ENCODE data around the gene FBXO38. TPM values are rescaled to one million over a fixed set of nuclear protein-coding genes. Genes with fewer than 3 reads are reported as not detected.
A peak's percentile ranks its signal among the peaks of the same experiment; 100 is the strongest.

The FBXO38 gene
- 33.1 and 55.2 TPM in 2 replicates for total RNA-seq

- peak; percentile 97 for DNase-seq (ENCODE audit: low read depth in 2 of 2)
These were observed at the start of gene FBXO38 for GRCh38 chr5:148383564-148384379. FBXO38 (plus strand) TSS chr5:148383958; CDS start chr5:148394777, 10,819 bp downstream.

- DNase-seq (ENCODE audit: low read depth in 2 of 2), result no peak
These were observed 48.5 kb upstream of the FBXO38 start, which contains the start of gene SPINK9 for GRCh38 chr5:148335259-148335658. SPINK9 (plus strand) TSS chr5:148335559; CDS start chr5:148335614, 55 bp downstream.

- DNase-seq (ENCODE audit: low read depth in 2 of 2), result no peak
These were observed 46.9 kb upstream of the FBXO38 start for GRCh38 chr5:148336704-148337435.

- no peak for DNase-seq (ENCODE audit: low read depth in 2 of 2)
These were observed 41.2 kb upstream of the FBXO38 start for GRCh38 chr5:148342371-148343045.

GRCh38 chr5:148343046-148343407 lies 40.7 kb upstream of the FBXO38 start:
- DNase-seq (ENCODE audit: low read depth in 2 of 2), result no peak

- no peak for DNase-seq (ENCODE audit: low read depth in 2 of 2)
These were observed 39.9 kb upstream of the FBXO38 start for GRCh38 chr5:148343603-148344487.

- no peak for DNase-seq (ENCODE audit: low read depth in 2 of 2)
These were observed 36.1 kb upstream of the FBXO38 start for GRCh38 chr5:148347706-148348105.

- DNase-seq (ENCODE audit: low read depth in 2 of 2), result no peak
These were observed 31.1 kb upstream of the FBXO38 start for GRCh38 chr5:148352696-148353095.

GRCh38 chr5:148353634-148354033 lies 30.1 kb upstream of the FBXO38 start:
- no peak for DNase-seq (ENCODE audit: low read depth in 2 of 2)

- DNase-seq (ENCODE audit: low read depth in 2 of 2), result no peak
These were observed 19.4 kb upstream of the FBXO38 start for GRCh38 chr5:148364343-148364742.

- DNase-seq (ENCODE audit: low read depth in 2 of 2), result no peak
These were observed 15.5 kb upstream of the FBXO38 start for GRCh38 chr5:148368299-148368698.

- DNase-seq (ENCODE audit: low read depth in 2 of 2), result no peak
These were observed 11.5 kb upstream of the FBXO38 start for GRCh38 chr5:148372166-148372725.

- DNase-seq (ENCODE audit: low read depth in 2 of 2), result no peak
These were observed 10.9 kb upstream of the FBXO38 start for GRCh38 chr5:148372893-148373292.

- peak; percentile 62 to 72 for DNase-seq (ENCODE audit: low read depth in 2 of 2)
These were observed 8.9 kb upstream of the FBXO38 start for GRCh38 chr5:148374690-148375360.

GRCh38 chr5:148376198-148376597 lies 7.6 kb upstream of the FBXO38 start:
- no peak for DNase-seq (ENCODE audit: low read depth in 2 of 2)

GRCh38 chr5:148378670-148379069 lies 5.1 kb upstream of the FBXO38 start:
- no peak for DNase-seq (ENCODE audit: low read depth in 2 of 2)

GRCh38 chr5:148379340-148379739 lies 4.4 kb upstream of the FBXO38 start:
- peak; percentile 23 to 67 for DNase-seq (ENCODE audit: low read depth in 2 of 2)

- no peak for DNase-seq (ENCODE audit: low read depth in 2 of 2)
These were observed 1.9 kb upstream of the FBXO38 start for GRCh38 chr5:148381906-148382305.

GRCh38 chr5:148382961-148383360 lies 797 bp upstream of the FBXO38 start:
- DNase-seq (ENCODE audit: low read depth in 2 of 2), result no peak

- DNase-seq (ENCODE audit: low read depth in 2 of 2), result peak in 1 of 2 donors; percentile 31
These were observed 601 bp downstream of the FBXO38 start for GRCh38 chr5:148384380-148384737.
